ENCODE data around the gene DKKL1. TPM values are rescaled to one million over a fixed set of nuclear protein-coding genes. Genes with fewer than 3 reads are reported as not detected.

The DKKL1 gene
- total and polyA plus RNA-seq, 2 of the 4 experiments (the other 2 are of a cell fraction) = 0.67 TPM; not detected in 1

DNA sequence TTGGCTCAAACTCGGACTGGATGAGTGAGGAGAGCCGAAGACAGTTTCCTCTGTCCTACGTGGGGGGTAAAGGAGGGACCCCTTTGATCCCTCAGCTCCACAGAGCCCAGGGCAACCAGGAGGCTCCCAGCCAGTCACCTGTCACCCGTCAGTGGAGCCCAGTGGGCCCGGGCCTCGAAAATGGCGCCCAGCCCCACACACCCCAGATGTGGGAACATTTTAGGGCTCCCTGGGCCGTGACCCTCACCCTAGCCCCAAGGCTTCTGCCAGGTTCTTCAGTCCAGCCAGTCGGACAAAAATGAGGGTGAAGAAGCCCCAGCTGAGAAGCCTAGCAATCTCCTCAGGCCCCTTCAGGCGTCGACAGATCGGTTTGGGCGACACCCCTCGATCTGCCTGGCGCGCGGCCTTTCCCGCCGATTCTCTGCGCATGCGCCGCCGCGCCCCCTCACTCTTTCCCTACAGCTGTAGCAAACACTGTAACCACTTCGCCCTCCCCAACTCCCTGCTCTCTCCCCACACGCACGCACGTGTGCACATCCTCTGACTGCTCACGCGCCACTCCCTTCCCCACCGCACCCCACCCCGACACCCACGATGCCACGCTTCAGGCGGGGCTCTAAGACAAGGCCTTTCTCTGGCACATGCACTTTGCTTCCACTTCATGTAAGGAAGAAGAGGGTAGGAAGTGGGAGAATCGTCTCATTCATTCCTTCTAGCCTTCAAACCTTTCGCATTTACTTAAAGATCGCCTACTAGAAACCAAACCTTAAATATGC lies 38.7 kb upstream of the DKKL1 start, which contains the start of gene SLC6A16:
Gene SLC6A16, minus strand, starts transcription at position 391 of the 776 bp plus-strand sequence. CDS start 13,844 bp downstream, outside the sequence.
- no peak within 1 kb of the TSS for H3K14ac ChIP-seq (replicated peaks; ENCODE audit: low read depth, low read length)
- no peak for ATAC-seq (ENCODE audit: low read depth)
- TF ChIP-seq MAZ (IDR thresholded peaks at IDR 0.05; ENCODE audit: borderline replicate concordance, low read depth, low read length) = no peak
- no peak for TF ChIP-seq SMC3 (IDR thresholded peaks at IDR 0.05; ENCODE audit: low read depth, low read length)
- no peak for TF ChIP-seq POLR2A (IDR thresholded peaks at IDR 0.05; ENCODE audit: low read depth, low read length)
- no peak for TF ChIP-seq ELK1 (IDR thresholded peaks at IDR 0.05; ENCODE audit: borderline replicate concordance, low read depth, low read length)
- TF ChIP-seq, protein P1, sequence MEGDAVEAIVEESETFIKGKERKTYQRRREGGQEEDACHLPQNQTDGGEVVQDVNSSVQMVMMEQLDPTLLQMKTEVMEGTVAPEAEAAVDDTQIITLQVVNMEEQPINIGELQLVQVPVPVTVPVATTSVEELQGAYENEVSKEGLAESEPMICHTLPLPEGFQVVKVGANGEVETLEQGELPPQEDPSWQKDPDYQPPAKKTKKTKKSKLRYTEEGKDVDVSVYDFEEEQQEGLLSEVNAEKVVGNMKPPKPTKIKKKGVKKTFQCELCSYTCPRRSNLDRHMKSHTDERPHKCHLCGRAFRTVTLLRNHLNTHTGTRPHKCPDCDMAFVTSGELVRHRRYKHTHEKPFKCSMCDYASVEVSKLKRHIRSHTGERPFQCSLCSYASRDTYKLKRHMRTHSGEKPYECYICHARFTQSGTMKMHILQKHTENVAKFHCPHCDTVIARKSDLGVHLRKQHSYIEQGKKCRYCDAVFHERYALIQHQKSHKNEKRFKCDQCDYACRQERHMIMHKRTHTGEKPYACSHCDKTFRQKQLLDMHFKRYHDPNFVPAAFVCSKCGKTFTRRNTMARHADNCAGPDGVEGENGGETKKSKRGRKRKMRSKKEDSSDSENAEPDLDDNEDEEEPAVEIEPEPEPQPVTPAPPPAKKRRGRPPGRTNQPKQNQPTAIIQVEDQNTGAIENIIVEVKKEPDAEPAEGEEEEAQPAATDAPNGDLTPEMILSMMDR (conservative IDR thresholded peaks at IDR 0.05; ENCODE audit: low read depth, low read length) = no peak

More for the DNA sequence above, 38.7 kb upstream of the DKKL1 start, which contains the start of gene SLC6A16:
- no peak within 1 kb of the TSS for H2BK15ac ChIP-seq (ENCODE audit: low read depth, low read length)
- no peaks in the 10 kb centered on the region for H3K27me3 ChIP-seq (ENCODE audit: control insufficient read depth, insufficient read depth, low read length)
- H3K56ac ChIP-seq (ENCODE audit: extremely low read depth, insufficient read depth, low read length) = no peak within 1 kb of the TSS
- in situ Hi-C loops (cut with MboI; ENCODE audit: low sequenced_read_pairs) = no loop called here
- no peak within 1 kb of the TSS for H3K18ac ChIP-seq (ENCODE audit: low read depth, low read length)
- H2AFZ ChIP-seq (replicated peaks; ENCODE audit: low read length, poor library complexity) = peak within 1 kb of the TSS; percentile 33
- H3K27ac ChIP-seq (ENCODE audit: insufficient read depth, low read length) = no peak within 1 kb of the TSS
- H2BK20ac ChIP-seq (ENCODE audit: low read depth, low read length) = no peak within 1 kb of the TSS
- H3K9me1 ChIP-seq (ENCODE audit: insufficient read depth, low read length) = no peaks in the 10 kb centered on the region
- DNase-seq = no peak
- no peak within 1 kb of the TSS for H2AK5ac ChIP-seq (ENCODE audit: low read depth, low read length)
- H4K8ac ChIP-seq (ENCODE audit: low read depth in 2 of 2, low read length in 2 of 2) = no peak within 1 kb of the TSS
- intact Hi-C loops (cut with micrococcal nuclease) = no loop called here
- H2AK9ac ChIP-seq (replicated peaks; ENCODE audit: low read depth, low read length, poor library complexity) = no peak within 1 kb of the TSS
- H3K4me3 ChIP-seq (ENCODE audit: insufficient read depth, low read depth, low read length) = no peak within 1 kb of the TSS
- no peak within 1 kb of the TSS for H3K23ac ChIP-seq (ENCODE audit: low read depth, low read length)
- H3K79me1 ChIP-seq (ENCODE audit: low read depth in 1 of 2, low read length in 2 of 2) = no peaks in the 10 kb centered on the region
- no peak within 1 kb of the TSS for H2BK5ac ChIP-seq (ENCODE audit: low read depth, low read length, poor library complexity, severe bottlenecking)
- BruUV-seq (replicated peaks) = no TSS peak
- peaks cover 2% of the 10 kb centered on the region for H3K36me3 ChIP-seq (ENCODE audit: control insufficient read depth, insufficient read depth, low read length)
- no peak within 1 kb of the TSS for H3K4ac ChIP-seq (ENCODE audit: low read depth, low read length)
- ChIA-PET POLR2A (ENCODE audit: unreplicated experiment) (no interaction called here), CTCF (no interaction called here)
- dilution Hi-C loops (cut with HindIII; ENCODE audit: low sequenced_read_pairs, unreplicated experiment) = no loop called here
- no peak within 1 kb of the TSS for H3K9ac ChIP-seq (ENCODE audit: low read depth, low read length)
- no peak within 1 kb of the TSS for H3K4me2 ChIP-seq (ENCODE audit: low read depth, low read length)
- H4K20me1 ChIP-seq (ENCODE audit: insufficient read depth, low read length) = no peaks in the 10 kb centered on the region
- no peak within 1 kb of the TSS for H2BK120ac ChIP-seq (ENCODE audit: low read depth, low read length)
- no peak within 1 kb of the TSS for H4K91ac ChIP-seq (ENCODE audit: insufficient read depth, low read depth, low read length)
- H3K4me1 ChIP-seq (ENCODE audit: control insufficient read depth, insufficient read depth, low read length) = no peaks in the 10 kb centered on the region
- 79% methylated on average over 4 of the region's 38 CpGs; no CpG with 5 or more reads in 1 of the 2 experiments for WGBS, 2 experiments (ENCODE audit: extremely low coverage in 2 of 2, insufficient read length in 1 of 2)
- no peaks in the 10 kb centered on the region; the same call in 1 of the 2 replicates for H3K9me3 ChIP-seq (ENCODE audit: control insufficient read depth, insufficient read depth, low read length)
- H4K5ac ChIP-seq (ENCODE audit: low read depth, low read length) = no peak within 1 kb of the TSS
